ENCODE data around the gene COTL1. TPM values are rescaled to one million over a fixed set of nuclear protein-coding genes. Genes with fewer than 3 reads are reported as not detected.
"Not testable (repeated sequence)": the region's sequence is repeated elsewhere in the genome, so short reads cannot be mapped to it uniquely, and the experiment has no call there.

Gene COTL1
- total and polyA plus RNA-seq, 2 experiments from 2014 or later = 144 to 370 TPM

DNA sequence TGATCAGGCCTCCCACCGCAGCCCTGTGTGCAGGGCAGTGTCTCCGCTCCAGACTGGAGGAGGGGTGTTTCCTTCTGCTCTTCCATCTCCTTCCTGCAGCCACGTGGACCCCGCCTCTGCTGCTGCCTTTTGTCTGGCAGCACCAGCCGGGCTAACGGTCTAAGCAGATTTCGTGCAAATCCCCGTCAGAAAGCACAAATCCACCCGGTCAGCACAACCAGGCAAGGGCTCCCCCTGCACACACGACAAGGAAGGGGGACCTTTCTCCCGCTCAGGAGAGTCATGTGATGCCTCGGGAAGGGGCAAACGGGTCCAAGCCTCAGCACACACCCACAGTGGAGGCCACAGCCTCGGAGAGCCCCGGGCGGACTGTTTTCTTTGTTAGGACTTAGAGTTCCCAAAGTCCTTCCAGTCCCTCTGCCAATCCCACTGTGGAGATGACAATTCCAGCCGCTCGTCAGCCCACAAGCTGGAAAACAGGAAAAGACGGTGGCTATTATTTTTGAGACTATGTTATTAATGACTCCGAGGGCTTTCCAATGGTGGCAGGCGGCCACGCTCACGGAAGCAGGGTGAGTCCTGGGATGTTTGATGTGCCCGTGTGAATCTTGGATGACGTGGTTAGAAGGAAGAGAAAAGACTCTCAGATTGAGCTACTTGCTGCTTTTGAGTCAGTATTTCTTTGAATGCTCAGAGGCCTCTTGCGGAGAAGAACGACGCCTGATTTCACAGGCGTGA is 90.9 kb downstream of the COTL1 start:
- DNase-seq = peak; percentile 90
- no peaks in the 10 kb centered on the region for H3K27me3 ChIP-seq (replicated peaks; ENCODE audit: insufficient read depth)
- peak overlapping the region; percentile 52 for H3K4me2 ChIP-seq (ENCODE audit: unreplicated experiment)
- H3K79me2 ChIP-seq (ENCODE audit: insufficient read depth) = no peaks in the 10 kb centered on the region
- peak overlapping the region; percentile 86 for H2AFZ ChIP-seq
- H4K20me1 ChIP-seq (ENCODE audit: insufficient read depth) = no peaks in the 10 kb centered on the region
- peaks cover 17% of the 10 kb centered on the region for H3K4me1 ChIP-seq (ENCODE audit: insufficient read depth)
- peaks cover 9% of the 10 kb centered on the region for H3F3A ChIP-seq (ENCODE audit: insufficient read depth)
- H3K36me3 ChIP-seq (ENCODE audit: low read depth) = no peaks in the 10 kb centered on the region
- in situ Hi-C loops (cut with MboI) = no loop called here
- peak overlapping the region; percentile 41 for H3K4me3 ChIP-seq
- H3K9ac ChIP-seq = peak overlapping the region; percentile 72
- no peaks in the 10 kb centered on the region for H3K9me2 ChIP-seq (ENCODE audit: insufficient read depth)
- peak overlapping the region; percentile 65 for H3K27ac ChIP-seq
- no peaks in the 10 kb centered on the region for H3K9me3 ChIP-seq (ENCODE audit: low read depth)
- TF ChIP-seq EZH2 (IDR thresholded peaks at IDR 0.05; ENCODE audit: insufficient read depth, poor library complexity, severe bottlenecking) (no peak), EZH2phosphoT487 (IDR thresholded peaks at IDR 0.05; ENCODE audit: insufficient read depth, low read depth) (no peak)
- 5 to 6% methylated on average over 29 of the region's 29 CpGs for WGBS, 2 experiments (ENCODE audit: low coverage in 1 of 2, low lambda C conversion rate in 2 of 2, missing lambda C conversion rate in 2 of 2)

- WGBS, 2 experiments (ENCODE audit: low coverage in 1 of 2, low lambda C conversion rate in 2 of 2, missing lambda C conversion rate in 2 of 2) = 90 to 97% methylated on average over 8 to 21 of the region's 21 CpGs
- H4K20me1 ChIP-seq (ENCODE audit: insufficient read depth); H3K9me2 ChIP-seq (ENCODE audit: insufficient read depth); in situ Hi-C loops (cut with MboI); H3K27ac ChIP-seq; H3F3A ChIP-seq (ENCODE audit: insufficient read depth); H3K9ac ChIP-seq; H3K36me3 ChIP-seq (ENCODE audit: low read depth); H2AFZ ChIP-seq; H3K79me2 ChIP-seq (ENCODE audit: insufficient read depth); H3K27me3 ChIP-seq (replicated peaks; ENCODE audit: insufficient read depth); DNase-seq; H3K4me3 ChIP-seq; H3K4me2 ChIP-seq (ENCODE audit: unreplicated experiment); H3K9me3 ChIP-seq (ENCODE audit: low read depth): not testable (repeated sequence)
- peaks cover 12% of the 10 kb centered on the region for H3K4me1 ChIP-seq (ENCODE audit: insufficient read depth)
These were observed 92.8 kb downstream of the COTL1 start for GRCh38 chr16:84524941-84525581.

DNA sequence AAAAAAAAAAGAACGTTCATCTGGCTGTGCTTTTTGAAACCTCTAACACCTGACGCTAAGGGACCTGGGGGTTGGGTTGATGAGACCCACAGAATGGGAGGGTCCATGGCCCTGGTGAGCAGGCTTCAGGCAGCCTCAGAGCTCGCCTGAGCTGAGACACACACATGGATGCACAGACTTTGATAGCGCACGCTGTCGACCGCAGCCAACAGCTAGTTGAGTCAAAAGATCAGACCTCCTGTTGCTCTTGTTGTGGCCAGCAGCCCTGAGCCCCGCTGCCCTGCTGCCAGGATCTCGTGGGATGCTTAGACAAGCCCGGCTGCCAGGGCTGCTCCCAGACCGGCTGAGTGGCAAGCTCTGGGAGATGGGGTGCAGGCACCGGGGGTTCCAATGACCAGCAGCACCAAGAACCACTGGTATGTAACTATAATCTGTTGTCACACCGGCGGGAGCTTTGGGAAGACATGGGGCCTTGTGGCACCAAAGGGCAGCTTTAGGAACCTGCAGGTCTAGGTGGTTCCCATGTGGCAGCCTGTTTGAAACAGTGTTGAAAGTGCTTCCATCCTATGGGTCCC is 93.4 kb downstream of the COTL1 start:
- Histone ChIP-seq H3K9me2 (ENCODE audit: insufficient read depth) (no peaks in the 10 kb centered on the region), H3K36me3 (ENCODE audit: low read depth) (no peaks in the 10 kb centered on the region), H3K27me3 (replicated peaks; ENCODE audit: insufficient read depth) (no peaks in the 10 kb centered on the region), H4K20me1 (ENCODE audit: insufficient read depth) (no peaks in the 10 kb centered on the region), H3K9me3 (ENCODE audit: low read depth) (no peaks in the 10 kb centered on the region), H3K9ac (no peak overlapping the region), H3K27ac (no peak overlapping the region), H3F3A (ENCODE audit: insufficient read depth) (peaks cover 7% of the 10 kb centered on the region), H3K4me2 (ENCODE audit: unreplicated experiment) (no peak overlapping the region), H3K4me3 (no peak overlapping the region), H3K79me2 (ENCODE audit: insufficient read depth) (no peaks in the 10 kb centered on the region), H2AFZ (no peak overlapping the region), H3K4me1 (ENCODE audit: insufficient read depth) (peaks cover 12% of the 10 kb centered on the region)
- no peak for DNase-seq
- WGBS, 2 experiments (ENCODE audit: low coverage in 1 of 2, low lambda C conversion rate in 2 of 2, missing lambda C conversion rate in 2 of 2) = 89 to 90% methylated on average over 13 to 14 of the region's 14 CpGs
- TF ChIP-seq EZH2 (IDR thresholded peaks at IDR 0.05; ENCODE audit: insufficient read depth, poor library complexity, severe bottlenecking) = no peak
- TF ChIP-seq EZH2phosphoT487 (IDR thresholded peaks at IDR 0.05; ENCODE audit: insufficient read depth, low read depth) = no peak
- in situ Hi-C loops (cut with MboI) = no loop called here

- Histone ChIP-seq H3K27ac (no peak overlapping the region), H3K27me3 (replicated peaks; ENCODE audit: insufficient read depth) (no peaks in the 10 kb centered on the region), H3K36me3 (ENCODE audit: low read depth) (no peaks in the 10 kb centered on the region), H2AFZ (no peak overlapping the region), H3K9ac (no peak overlapping the region), H3K4me2 (ENCODE audit: unreplicated experiment) (no peak overlapping the region), H3K4me1 (ENCODE audit: insufficient read depth) (peaks cover 13% of the 10 kb centered on the region), H3K79me2 (ENCODE audit: insufficient read depth) (no peaks in the 10 kb centered on the region), H3K4me3 (no peak overlapping the region), H4K20me1 (ENCODE audit: insufficient read depth) (no peaks in the 10 kb centered on the region), H3K9me3 (ENCODE audit: low read depth) (no peaks in the 10 kb centered on the region), H3F3A (ENCODE audit: insufficient read depth) (peaks cover 9% of the 10 kb centered on the region; the same call in 1 of the 2 replicates), H3K9me2 (ENCODE audit: insufficient read depth) (no peaks in the 10 kb centered on the region)
- WGBS, 2 experiments (ENCODE audit: low coverage in 1 of 2, low lambda C conversion rate in 2 of 2, missing lambda C conversion rate in 2 of 2) = 73 to 83% methylated on average over 4 of the region's 4 CpGs
- TF ChIP-seq EZH2 (IDR thresholded peaks at IDR 0.05; ENCODE audit: insufficient read depth, poor library complexity, severe bottlenecking) (no peak), EZH2phosphoT487 (IDR thresholded peaks at IDR 0.05; ENCODE audit: insufficient read depth, low read depth) (no peak)
- DNase-seq = no peak
- in situ Hi-C loops (cut with MboI) = no loop called here
These were observed 96.4 kb downstream of the COTL1 start for GRCh38 chr16:84521497-84521770.
